CD14-positive monocyte (primary cell): ENCODE data around the gene PCDHGC3. TPM values are rescaled to one million over a fixed set of nuclear protein-coding genes. Genes with fewer than 3 reads are reported as not detected.

Source experiments
- DNase-seq, 3 donors: peaks; one replicate each; pipeline ENCODE4 v3.0.0-alpha.2; 2011 to 2022
- H2AFZ ChIP-seq: 2 replicates; pipeline ENCODE4 v1.6.0; 2012; ENCODE audit warnings: mild to moderate bottlenecking, low read depth, low read length, inconsistent platforms; ENCODE audit not compliant: insufficient read depth, poor library complexity, severe bottlenecking
- H3K27ac ChIP-seq, 2 donors: 1 replicate in 1 of 2; 2 replicates in 1 of 2; pipeline ENCODE4 v1.5.1; 2012 to 2013; ENCODE audit warnings: low read length in 2 of 2, control low read depth in 1 of 2, inconsistent platforms in 1 of 2, low read depth in 1 of 2, mild to moderate bottlenecking in 1 of 2
- H3K27me3 ChIP-seq, 2 donors: one replicate each; pipeline versions ENCODE4 v1.6.0 to v1.6.1; 2011 to 2013; ENCODE audit warnings: low read length in 2 of 2; ENCODE audit not compliant: control insufficient read depth in 2 of 2, insufficient read depth in 2 of 2
- H3K36me3 ChIP-seq, 2 donors: replicated peaks in 1 of 2; 1 replicate in 1 of 2; 2 replicates in 1 of 2; pipeline versions ENCODE4 v1.5.1 to v1.6.1; 2012 to 2013; ENCODE audit warnings: low read length in 2 of 2, control low read depth in 1 of 2, inconsistent platforms in 1 of 2, mild to moderate bottlenecking in 1 of 2; ENCODE audit not compliant: insufficient read depth in 2 of 2, control insufficient read depth in 1 of 2
- H3K4me1 ChIP-seq, 2 donors: 1 replicate in 1 of 2; 2 replicates in 1 of 2; pipeline versions ENCODE4 v1.5.1 to v1.6.1; 2012 to 2013; ENCODE audit warnings: low read length in 2 of 2, control low read depth in 1 of 2, inconsistent platforms in 1 of 2, mild to moderate bottlenecking in 1 of 2, moderate library complexity in 1 of 2; ENCODE audit not compliant: insufficient read depth in 2 of 2, control insufficient read depth in 1 of 2
- H3K4me2 ChIP-seq: replicated peaks from 2 replicates; pipeline ENCODE3; 2012; ENCODE audit warnings: low read length, moderate library complexity, mild to moderate bottlenecking; ENCODE audit not compliant: poor library complexity, severe bottlenecking; ENCODE audit errors: extremely low read depth
- H3K4me3 ChIP-seq, 3 experiments: fragments of 200-600 bp in 1 of 3; sonication (generic) in 1 of 3; replicated peaks in 1 of 3; 1 replicate in 2 of 3; 2 replicates in 1 of 3; pipeline ENCODE4 v1.5.1; 2011 to 2013; ENCODE audit warnings: low read length in 3 of 3, mild to moderate bottlenecking in 3 of 3, control low read depth in 2 of 3, low read depth in 2 of 3, inconsistent platforms in 1 of 3, moderate library complexity in 1 of 3
- H3K79me2 ChIP-seq: 2 replicates; pipeline ENCODE4 v1.6.0; 2012; ENCODE audit warnings: mild to moderate bottlenecking, control low read depth, inconsistent platforms, low read length, moderate library complexity; ENCODE audit not compliant: insufficient read depth
- H3K9ac ChIP-seq: 2 replicates; pipeline ENCODE4 v1.6.0; 2017; ENCODE audit warnings: low read length, mild to moderate bottlenecking; ENCODE audit not compliant: insufficient read depth, poor library complexity, severe bottlenecking
- H3K9me3 ChIP-seq, 2 donors: replicated peaks in 1 of 2; 1 replicate in 1 of 2; 2 replicates in 1 of 2; pipeline versions ENCODE4 v1.5.1 to v1.6.1; 2012 to 2013; ENCODE audit warnings: low read length in 2 of 2, control low read depth in 1 of 2; ENCODE audit not compliant: control insufficient read depth in 1 of 2, insufficient read depth in 1 of 2
- H4K20me1 ChIP-seq: 2 replicates; pipeline ENCODE4 v1.6.0; 2012; ENCODE audit warnings: mild to moderate bottlenecking, low read length, control low read depth, moderate library complexity; ENCODE audit not compliant: insufficient read depth
- H3K27ac Mint-ChIP-seq, 7 donors: one replicate each; pipeline ENCODE4 v1.8.0; 2020; ENCODE audit warnings: mild to moderate bottlenecking in 7 of 7, mixed read lengths in 7 of 7, moderate library complexity in 6 of 7, inconsistent platforms in 2 of 7
- H3K27me3 Mint-ChIP-seq, 3 donors: one replicate each; pipeline ENCODE4 v1.8.0; 2021 to 2022; ENCODE audit warnings: low read depth in 3 of 3, mild to moderate bottlenecking in 3 of 3, mixed read lengths in 3 of 3, moderate library complexity in 3 of 3, inconsistent platforms in 1 of 3
- H3K36me3 Mint-ChIP-seq, 2 donors: one replicate each; pipeline ENCODE4 v1.8.0; 2020; ENCODE audit warnings: mixed read lengths in 2 of 2, inconsistent platforms in 1 of 2, mild to moderate bottlenecking in 1 of 2
- H3K4me1 Mint-ChIP-seq: one replicate; pipeline ENCODE4 v1.8.0; 2020; ENCODE audit warnings: mild to moderate bottlenecking, mixed read lengths
- H3K4me3 Mint-ChIP-seq, 2 donors: one replicate each; pipeline ENCODE4 v1.8.0; 2020; ENCODE audit warnings: mild to moderate bottlenecking in 2 of 2, mixed read lengths in 2 of 2, moderate library complexity in 1 of 2
- H3K9me3 Mint-ChIP-seq, 7 donors: one replicate each; pipeline ENCODE4 v1.8.0; 2020 to 2022; ENCODE audit warnings: mixed read lengths in 7 of 7, mild to moderate bottlenecking in 6 of 7, moderate library complexity in 6 of 7, inconsistent platforms in 2 of 7
- WGBS: methylation state at CpG from one replicate; pipeline ENCODE4 v1.1.5; 2013; ENCODE audit warnings: missing lambda C conversion rate; ENCODE audit not compliant: insufficient coverage; 5-methylcytosine and 5-hydroxymethylcytosine counted together
- intact Hi-C, 2 donors: fragments of 100-400 bp; cut with micrococcal nuclease; formaldehyde crosslinking; loops; one replicate each; pipeline versions ENCODE4 v1.15.0 to v1.15.1; 2023
- polyA plus RNA-seq, 3 donors: library from polyadenylated mRNA; depleted of rRNA in 1 of 3; unstranded in 2 of 3; stranded (reverse) in 1 of 3; fragments of 300-500 nt in 2 of 3; fragments of >200 nt in 1 of 3; fragmentation: Illumina TruSeq in 2 of 3; gene quantifications; 1 replicate in 2 of 3; 2 replicates in 1 of 3; pipeline ENCODE4 v1.2.3, GENCODE V29; 2012 to 2021
- TF ChIP-seq, protein P1 (sequence below): fragments of 200-600 bp; IDR thresholded peaks from one replicate; pipeline ENCODE4 v1.8.0; 2022; ENCODE audit warnings: antibody characterized with exemption, mild to moderate bottlenecking

PCDHGC3 gene
- polyA plus RNA-seq, 3 donors: 0.33 TPM; not detected in 2

DNA sequence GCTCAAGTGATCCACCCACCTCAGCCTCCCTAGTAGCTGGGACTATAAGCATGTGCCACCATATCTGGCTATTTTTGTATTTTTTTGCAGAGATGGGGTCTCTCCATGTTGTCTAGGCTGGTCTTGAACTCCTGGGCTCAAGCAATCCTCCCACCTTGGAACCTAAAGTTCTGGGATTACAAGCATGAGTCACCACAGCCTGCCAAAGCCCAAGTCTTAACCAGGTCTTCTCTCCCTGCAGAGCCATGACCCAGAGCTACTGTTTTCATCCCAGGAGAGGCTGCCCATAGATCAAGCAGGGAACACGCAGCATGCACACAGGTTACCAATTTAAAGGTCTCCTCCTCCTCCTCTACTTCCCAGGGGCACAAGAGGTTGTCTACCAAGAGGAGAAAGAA lies 42.9 kb downstream of the PCDHGC3 start:
- H3K4me1 ChIP-seq: peaks cover 71 to 93% of the 10 kb centered on the region in 2 donors
- H3K9ac ChIP-seq: no peak overlapping the region
- H2AFZ ChIP-seq: no peak overlapping the region
- H3K36me3 ChIP-seq: peaks cover 59 to 75% of the 10 kb centered on the region in 2 donors
- Mint-ChIP-seq H3K36me3 (peaks cover 78 to 79% of the 10 kb centered on the region in 2 donors), H3K4me1 (peaks cover 88% of the 10 kb centered on the region), H3K27ac (no peak overlapping the region), H3K9me3 (no peaks in the 10 kb centered on the region), H3K27me3 (peaks cover 0 to 5% (median 3%) of the 10 kb centered on the region in 3 donors), H3K4me3 (no peak overlapping the region)
- intact Hi-C loops: no loop called here
- H3K27ac ChIP-seq: no peak overlapping the region
- H3K9me3 ChIP-seq: no peaks in the 10 kb centered on the region
- H3K4me2 ChIP-seq: no peak overlapping the region
- peaks cover 14% of the 10 kb centered on the region for H3K79me2 ChIP-seq
- DNase-seq: no peak
- H3K27me3 ChIP-seq: peaks cover 0 to under 1% of the 10 kb centered on the region in 2 donors
- WGBS: no CpG with 5 or more reads among the region's 1 CpG
- H3K4me3 ChIP-seq: no peak overlapping the region
- TF ChIP-seq, protein P1, sequence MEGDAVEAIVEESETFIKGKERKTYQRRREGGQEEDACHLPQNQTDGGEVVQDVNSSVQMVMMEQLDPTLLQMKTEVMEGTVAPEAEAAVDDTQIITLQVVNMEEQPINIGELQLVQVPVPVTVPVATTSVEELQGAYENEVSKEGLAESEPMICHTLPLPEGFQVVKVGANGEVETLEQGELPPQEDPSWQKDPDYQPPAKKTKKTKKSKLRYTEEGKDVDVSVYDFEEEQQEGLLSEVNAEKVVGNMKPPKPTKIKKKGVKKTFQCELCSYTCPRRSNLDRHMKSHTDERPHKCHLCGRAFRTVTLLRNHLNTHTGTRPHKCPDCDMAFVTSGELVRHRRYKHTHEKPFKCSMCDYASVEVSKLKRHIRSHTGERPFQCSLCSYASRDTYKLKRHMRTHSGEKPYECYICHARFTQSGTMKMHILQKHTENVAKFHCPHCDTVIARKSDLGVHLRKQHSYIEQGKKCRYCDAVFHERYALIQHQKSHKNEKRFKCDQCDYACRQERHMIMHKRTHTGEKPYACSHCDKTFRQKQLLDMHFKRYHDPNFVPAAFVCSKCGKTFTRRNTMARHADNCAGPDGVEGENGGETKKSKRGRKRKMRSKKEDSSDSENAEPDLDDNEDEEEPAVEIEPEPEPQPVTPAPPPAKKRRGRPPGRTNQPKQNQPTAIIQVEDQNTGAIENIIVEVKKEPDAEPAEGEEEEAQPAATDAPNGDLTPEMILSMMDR: no peak
- H4K20me1 ChIP-seq: peaks cover 97% of the 10 kb centered on the region

DNA sequence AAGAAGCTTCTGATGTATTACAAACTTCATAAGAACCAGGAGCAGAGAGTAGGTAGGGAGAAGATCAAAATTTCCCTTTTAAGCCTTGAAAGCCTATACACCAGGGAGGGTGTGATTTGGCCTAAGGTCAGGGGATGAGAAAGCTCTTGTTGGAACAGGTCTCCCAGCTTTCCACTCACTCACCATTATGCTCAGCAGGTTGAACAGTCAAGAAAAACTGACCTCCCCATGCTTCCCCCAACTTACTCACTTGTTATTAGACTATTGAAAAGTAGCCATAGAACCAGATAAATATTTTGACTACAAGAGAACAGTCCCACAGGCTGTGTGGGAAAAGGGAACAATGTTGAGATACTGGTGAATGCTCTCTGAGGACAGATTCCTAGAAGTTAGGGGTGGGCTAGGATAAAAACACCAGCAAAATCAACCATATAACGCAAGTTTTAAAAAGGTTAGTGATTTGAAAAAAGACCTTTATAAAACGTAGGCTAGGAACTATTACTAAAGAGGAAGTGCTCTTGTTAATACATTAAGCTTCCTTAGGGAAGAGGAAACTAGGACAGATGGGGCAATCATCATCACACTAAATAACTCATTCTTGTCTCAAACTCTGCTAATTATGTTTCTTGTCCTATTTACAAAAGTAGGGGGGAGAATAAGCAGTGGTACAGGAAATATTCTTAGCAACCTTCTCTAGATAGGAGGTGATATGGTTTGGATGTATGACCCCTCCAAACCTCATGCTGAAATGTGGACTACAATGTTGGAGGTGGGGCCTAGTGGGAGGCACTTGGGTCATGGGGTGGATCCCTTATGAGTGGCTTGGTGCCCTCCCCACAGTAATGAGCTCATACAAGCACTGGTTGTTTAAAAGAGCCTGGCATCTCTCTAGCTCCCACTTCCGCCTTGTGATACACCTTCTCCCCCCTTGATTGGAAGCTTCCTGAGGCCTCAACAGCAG lies 44.1 kb downstream of the PCDHGC3 start:
- no peak overlapping the region for H2AFZ ChIP-seq
- Mint-ChIP-seq H3K36me3 (peaks cover 69 to 80% of the 10 kb centered on the region in 2 donors), H3K4me1 (peaks cover 82% of the 10 kb centered on the region), H3K9me3 (no peaks in the 10 kb centered on the region), H3K4me3 (peak overlapping the region in 1 of 2 donors; percentile 51), H3K27me3 (no peaks in the 10 kb centered on the region), H3K27ac (peak overlapping the region; percentile 91 to 97 (median 95))
- peaks cover 60 to 80% of the 10 kb centered on the region in 2 donors for H3K4me1 ChIP-seq
- peaks cover 22% of the 10 kb centered on the region for H3K79me2 ChIP-seq
- 100% methylated on average over 1 of the region's 3 CpGs for WGBS
- H3K36me3 ChIP-seq: peaks cover 65 to 79% of the 10 kb centered on the region in 2 donors
- no peak overlapping the region for H3K9ac ChIP-seq
- TF ChIP-seq, protein P1: no peak
- peak; percentile 49 to 84 (median 78) for DNase-seq
- H3K9me3 ChIP-seq: no peaks in the 10 kb centered on the region
- peak overlapping the region; percentile 46 for H3K4me2 ChIP-seq
- H4K20me1 ChIP-seq: peaks cover 96% of the 10 kb centered on the region
- intact Hi-C loops: loop anchor here (5.0 kb wide), 4 partner anchors 103 to 198 kb away; partner anchors contain the start of genes HDAC3 (in 1 of the 2), PCDHGA10 (in 1 of the 2), PCDHGB7 (in 1 of the 2) and RELL2 (in 1 of the 2)
- peak overlapping the region in 1 of 3 experiments; percentile 30 for H3K4me3 ChIP-seq
- no peaks in the 10 kb centered on the region for H3K27me3 ChIP-seq
- peak overlapping the region; percentile 76 to 82 for H3K27ac ChIP-seq
